Naive thymus-derived CD4-positive, alpha-beta T cell (primary cell): Measurements from ENCODE around the gene PTPRN2. TPM values are rescaled to one million over a fixed set of nuclear protein-coding genes. Genes with fewer than 3 reads are reported as not detected.

Experiments
- ATAC-seq: fragments of 150-1000 bp; cut with Tn5 transposase; 2 replicates; pipeline ENCODE4 v1.10.0; 2021; ENCODE audit warnings: mild to moderate bottlenecking, moderate library complexity
- CTCF ChIA-PET: fragments of 350-600 bp; sonication (Branson Sonifier 250); formaldehyde crosslinking; loops from one replicate; lab custom pipeline; 2021; ENCODE audit warnings: antibody characterized with exemption; lab: Charles Lee
- POLR2A ChIA-PET: fragments of 350-600 bp; sonication (Branson Sonifier 250); formaldehyde crosslinking; loops from one replicate; lab custom pipeline; 2021; ENCODE audit warnings: antibody characterized with exemption, inconsistent platforms; lab: Charles Lee
- DNase-seq, 9 donors: peaks; one replicate each; pipeline versions ENCODE4 v3.0.0 to v3.0.0-alpha.2; 2020 to 2022; ENCODE audit warnings: mixed read lengths in 1 of 9
- H3K27ac ChIP-seq: one replicate; pipeline ENCODE4 v1.7.0; 2013; ENCODE audit warnings: mild to moderate bottlenecking, low read depth, low read length, moderate library complexity
- H3K27me3 ChIP-seq, 2 donors: one replicate each; pipeline ENCODE4 v1.7.0; 2013; ENCODE audit warnings: low read length in 2 of 2, mild to moderate bottlenecking in 2 of 2, moderate library complexity in 2 of 2; ENCODE audit not compliant: control insufficient read depth in 2 of 2, insufficient read depth in 2 of 2
- H3K36me3 ChIP-seq, 3 experiments: 1 replicate in 2 of 3; 2 replicates in 1 of 3; pipeline ENCODE4 v1.7.0; 2013; ENCODE audit warnings: low read length in 3 of 3, mild to moderate bottlenecking in 3 of 3, moderate library complexity in 1 of 3; ENCODE audit not compliant: insufficient read depth in 3 of 3, control insufficient read depth in 2 of 3
- H3K4me1 ChIP-seq, 2 donors: one replicate each; pipeline ENCODE4 v1.7.0; 2013; ENCODE audit warnings: low read length in 2 of 2, mild to moderate bottlenecking in 2 of 2, moderate library complexity in 1 of 2; ENCODE audit not compliant: control insufficient read depth in 2 of 2, insufficient read depth in 2 of 2
- H3K4me3 ChIP-seq: 2 replicates; pipeline ENCODE4 v1.7.0; 2013; ENCODE audit warnings: mild to moderate bottlenecking, low read length
- H3K9me3 ChIP-seq, 3 experiments: 1 replicate in 2 of 3; 2 replicates in 1 of 3; pipeline ENCODE4 v1.7.0; 2013; ENCODE audit warnings: low read length in 3 of 3; ENCODE audit not compliant: control insufficient read depth in 2 of 3
- H3K27ac Mint-ChIP-seq, 9 donors: one replicate each; pipeline ENCODE4 v1.8.0; 2020 to 2022; ENCODE audit warnings: mixed read lengths in 9 of 9, mild to moderate bottlenecking in 8 of 9, moderate library complexity in 5 of 9, inconsistent platforms in 2 of 9
- H3K27me3 Mint-ChIP-seq, 5 donors: one replicate each; pipeline ENCODE4 v1.8.0; 2021 to 2022; ENCODE audit warnings: mixed read lengths in 5 of 5, mild to moderate bottlenecking in 1 of 5
- H3K36me3 Mint-ChIP-seq, 5 donors: one replicate each; pipeline ENCODE4 v1.8.0; 2020 to 2022; ENCODE audit warnings: mixed read lengths in 5 of 5, mild to moderate bottlenecking in 3 of 5, inconsistent platforms in 1 of 5
- H3K4me1 Mint-ChIP-seq, 7 donors: one replicate each; pipeline ENCODE4 v1.8.0; 2020 to 2022; ENCODE audit warnings: mixed read lengths in 7 of 7, mild to moderate bottlenecking in 3 of 7, inconsistent platforms in 1 of 7
- H3K4me3 Mint-ChIP-seq, 10 donors: one replicate each; pipeline ENCODE4 v1.8.0; 2020 to 2022; ENCODE audit warnings: mild to moderate bottlenecking in 10 of 10, mixed read lengths in 10 of 10, moderate library complexity in 6 of 10, inconsistent platforms in 2 of 10
- H3K9me3 Mint-ChIP-seq, 11 donors: one replicate each; pipeline ENCODE4 v1.8.0; 2020 to 2022; ENCODE audit warnings: mixed read lengths in 11 of 11, mild to moderate bottlenecking in 4 of 11, inconsistent platforms in 1 of 11, moderate library complexity in 1 of 11
- intact Hi-C, 2 donors: fragments of 100-400 bp; cut with micrococcal nuclease; formaldehyde crosslinking; loops; one replicate each; pipeline ENCODE4 v1.15.1; 2023
- polyA plus RNA-seq, 2 donors: library from polyadenylated mRNA; unstranded; fragments of 300-500 nt; fragmentation: Illumina TruSeq; gene quantifications; one replicate each; pipeline ENCODE4 v1.2.3, GENCODE V29; 2021
- total RNA-seq, 6 experiments: library from RNA in 5 of 6; stranded (reverse) in 5 of 6; gene quantifications; 1 replicate in 5 of 6; 2 replicates in 1 of 6; pipeline ENCODE4 v1.2.3 and lab custom pipeline; 2021 to 2026

PTPRN2 gene
- total and polyA plus RNA-seq, 7 experiments from 2014 or later = 0.58 to 2.3 (median 1.4) TPM

- no peak for ATAC-seq
- H3K36me3 ChIP-seq = no peaks in the 10 kb centered on the region
- peak overlapping the region in 1 of 9 donors; percentile 13 for H3K27ac Mint-ChIP-seq
- no peaks in the 10 kb centered on the region for H3K9me3 Mint-ChIP-seq
- ChIA-PET POLR2A (no interaction called here), CTCF (no interaction called here)
- H3K4me3 Mint-ChIP-seq = no peak overlapping the region
- no peak overlapping the region for H3K27ac ChIP-seq
- no peaks in the 10 kb centered on the region for H3K27me3 ChIP-seq
- peaks cover 0 to 9% (median 0%) of the 10 kb centered on the region in 5 donors for H3K27me3 Mint-ChIP-seq
- H3K4me1 Mint-ChIP-seq = peaks cover 2 to 40% (median 16%) of the 10 kb centered on the region in 7 donors
- H3K4me3 ChIP-seq = no peak overlapping the region
- intact Hi-C loops = no loop called here
- no peaks in the 10 kb centered on the region for H3K9me3 ChIP-seq
- peaks cover 0 to 9% of the 10 kb centered on the region in 2 donors for H3K4me1 ChIP-seq
- H3K36me3 Mint-ChIP-seq = no peaks in the 10 kb centered on the region
- DNase-seq = no peak
Observed at GRCh38 chr7:157832866-157833607, 754.6 kb downstream of the PTPRN2 start.

- POLR2A ChIA-PET = no interaction called here
- Mint-ChIP-seq H3K36me3 (no peaks in the 10 kb centered on the region), H3K4me1 (peaks cover 5 to 47% (median 22%) of the 10 kb centered on the region in 7 donors), H3K27me3 (peaks cover 0 to 9% (median 0%) of the 10 kb centered on the region in 5 donors), H3K9me3 (no peaks in the 10 kb centered on the region), H3K27ac (peak overlapping the region in 2 of 9 donors; percentile 10 to 13), H3K4me3 (no peak overlapping the region)
- CTCF ChIA-PET = interaction anchor here (0.9 kb wide), 1 partner anchor 14 kb away, joined by 3 read pairs; no protein-coding TSS in a partner anchor
- no peaks in the 10 kb centered on the region for H3K27me3 ChIP-seq
- H3K9me3 ChIP-seq = no peaks in the 10 kb centered on the region
- intact Hi-C loops = no loop called here
- H3K36me3 ChIP-seq = no peaks in the 10 kb centered on the region
- H3K4me3 ChIP-seq = no peak overlapping the region
- H3K27ac ChIP-seq = no peak overlapping the region
- ATAC-seq = no peak
- H3K4me1 ChIP-seq = peaks cover 0 to 15% of the 10 kb centered on the region in 2 donors
- no peak for DNase-seq
Observed at GRCh38 chr7:157832421-157832820, 755.2 kb downstream of the PTPRN2 start.

- ATAC-seq = no peak
- DNase-seq = no peak
- peaks cover 0 to 19% of the 10 kb centered on the region in 2 donors for H3K4me1 ChIP-seq
- H3K27ac Mint-ChIP-seq = peak overlapping the region in 1 of 9 donors; percentile 13
- ChIA-PET CTCF (interaction anchor here (0.9 kb wide), 1 partner anchor 13 kb away, joined by 3 read pairs; no protein-coding TSS in a partner anchor), POLR2A (interaction anchor here (1.5 kb wide), 1 partner anchor 18 kb away, joined by 4 read pairs; no protein-coding TSS in a partner anchor)
- peaks cover 5 to 51% (median 27%) of the 10 kb centered on the region in 7 donors for H3K4me1 Mint-ChIP-seq
- intact Hi-C loops = no loop called here
- peaks cover 0 to 9% (median 0%) of the 10 kb centered on the region in 5 donors for H3K27me3 Mint-ChIP-seq
- H3K9me3 ChIP-seq = no peaks in the 10 kb centered on the region
- no peak overlapping the region for H3K27ac ChIP-seq
- no peak overlapping the region for H3K4me3 Mint-ChIP-seq
- no peaks in the 10 kb centered on the region for H3K27me3 ChIP-seq
- H3K36me3 ChIP-seq = no peaks in the 10 kb centered on the region
- H3K9me3 Mint-ChIP-seq = no peaks in the 10 kb centered on the region
- no peak overlapping the region for H3K4me3 ChIP-seq
- no peaks in the 10 kb centered on the region for H3K36me3 Mint-ChIP-seq
Observed at GRCh38 chr7:157832006-157832405, 755.6 kb downstream of the PTPRN2 start.

GRCh38 chr7:157831143-157831905 is 756.3 kb downstream of the PTPRN2 start:
- intact Hi-C loops = no loop called here

GRCh38 chr7:157830331-157830730 is 757.3 kb downstream of the PTPRN2 start:
- Histone ChIP-seq H3K4me3 (no peak overlapping the region), H3K4me1 (peaks cover 0 to 34% of the 10 kb centered on the region in 2 donors), H3K9me3 (no peaks in the 10 kb centered on the region), H3K27me3 (no peaks in the 10 kb centered on the region), H3K36me3 (no peaks in the 10 kb centered on the region), H3K27ac (no peak overlapping the region)
- H3K4me3 Mint-ChIP-seq = no peak overlapping the region
- ATAC-seq (no peak), DNase-seq (no peak)
- no peaks in the 10 kb centered on the region for H3K9me3 Mint-ChIP-seq
- H3K27me3 Mint-ChIP-seq = peaks cover 0 to 4% (median 0%) of the 10 kb centered on the region in 5 donors
- ChIA-PET POLR2A (interaction anchor here (0.8 to 1.5 kb wide), 2 partner anchors 20 to 21 kb away, joined by 4 read pairs; no protein-coding TSS in a partner anchor), CTCF (no interaction called here)
- H3K36me3 Mint-ChIP-seq = no peaks in the 10 kb centered on the region
- intact Hi-C loops = no loop called here
- peaks cover 9 to 56% (median 34%) of the 10 kb centered on the region in 7 donors for H3K4me1 Mint-ChIP-seq
- H3K27ac Mint-ChIP-seq = peak overlapping the region in 1 of 9 donors; percentile 70

More at GRCh38 chr7:157831143-157831905, 756.3 kb downstream of the PTPRN2 start:
- ATAC-seq (no peak), DNase-seq (no peak)
- peaks cover 0 to 26% of the 10 kb centered on the region in 2 donors for H3K4me1 ChIP-seq
- CTCF ChIA-PET = interaction anchor here (0.9 kb wide), 1 partner anchor 13 kb away, joined by 3 read pairs; no protein-coding TSS in a partner anchor
- no peak overlapping the region for H3K27ac ChIP-seq
- Mint-ChIP-seq H3K4me3 (no peak overlapping the region), H3K4me1 (peaks cover 5 to 55% (median 31%) of the 10 kb centered on the region in 7 donors), H3K27me3 (peaks cover 0 to 9% (median 0%) of the 10 kb centered on the region in 5 donors), H3K9me3 (no peaks in the 10 kb centered on the region), H3K36me3 (no peaks in the 10 kb centered on the region), H3K27ac (peak overlapping the region in 2 of 9 donors; percentile 21 to 43)
- POLR2A ChIA-PET = interaction anchor here (1.5 kb wide), 1 partner anchor 19 kb away, joined by 4 read pairs; no protein-coding TSS in a partner anchor
- no peaks in the 10 kb centered on the region for H3K36me3 ChIP-seq
- no peaks in the 10 kb centered on the region for H3K27me3 ChIP-seq
- no peak overlapping the region for H3K4me3 ChIP-seq
- H3K9me3 ChIP-seq = no peaks in the 10 kb centered on the region

- no peaks in the 10 kb centered on the region for H3K36me3 ChIP-seq
- ChIA-PET CTCF (no interaction called here), POLR2A (interaction anchor here (5.4 kb wide), 1 partner anchor 21 kb away, joined by 43 read pairs; no protein-coding TSS in a partner anchor)
- Mint-ChIP-seq H3K4me3 (peak overlapping the region in 1 of 10 donors; percentile 23), H3K27ac (peak overlapping the region in 3 of 9 donors; percentile 22 to 79 (median 70)), H3K36me3 (no peaks in the 10 kb centered on the region), H3K9me3 (no peaks in the 10 kb centered on the region), H3K4me1 (peaks cover 9 to 62% (median 38%) of the 10 kb centered on the region in 7 donors), H3K27me3 (no peaks in the 10 kb centered on the region)
- ATAC-seq (no peak), DNase-seq (no peak)
- intact Hi-C loops = loop anchor here in 1 of 2 donors (5.0 kb wide), 2 partner anchors 327 to 357 kb away; no protein-coding TSS in a partner anchor
- no peaks in the 10 kb centered on the region for H3K27me3 ChIP-seq
- no peak overlapping the region for H3K4me3 ChIP-seq
- peaks cover 0 to 43% of the 10 kb centered on the region in 2 donors for H3K4me1 ChIP-seq
- H3K9me3 ChIP-seq = no peaks in the 10 kb centered on the region
- H3K27ac ChIP-seq = no peak overlapping the region
Observed at GRCh38 chr7:157829491-157829890, 758.1 kb downstream of the PTPRN2 start.
